HG02870 (cell line): ENCODE measurements around the gene ZBTB12.
"Not testable (repeated sequence)": the region's sequence is repeated elsewhere in the genome, so short reads cannot be mapped to it uniquely, and the experiment has no call there.

ENCODE experiments used
- ATAC-seq: cut with Tn5 transposase; IDR thresholded peaks from one replicate; pipeline ENCODE4 v1.9.1; 2021; ENCODE audit warnings: mild to moderate bottlenecking, moderate library complexity; ENCODE audit not compliant: unreplicated experiment

The ZBTB12 gene

DNA sequence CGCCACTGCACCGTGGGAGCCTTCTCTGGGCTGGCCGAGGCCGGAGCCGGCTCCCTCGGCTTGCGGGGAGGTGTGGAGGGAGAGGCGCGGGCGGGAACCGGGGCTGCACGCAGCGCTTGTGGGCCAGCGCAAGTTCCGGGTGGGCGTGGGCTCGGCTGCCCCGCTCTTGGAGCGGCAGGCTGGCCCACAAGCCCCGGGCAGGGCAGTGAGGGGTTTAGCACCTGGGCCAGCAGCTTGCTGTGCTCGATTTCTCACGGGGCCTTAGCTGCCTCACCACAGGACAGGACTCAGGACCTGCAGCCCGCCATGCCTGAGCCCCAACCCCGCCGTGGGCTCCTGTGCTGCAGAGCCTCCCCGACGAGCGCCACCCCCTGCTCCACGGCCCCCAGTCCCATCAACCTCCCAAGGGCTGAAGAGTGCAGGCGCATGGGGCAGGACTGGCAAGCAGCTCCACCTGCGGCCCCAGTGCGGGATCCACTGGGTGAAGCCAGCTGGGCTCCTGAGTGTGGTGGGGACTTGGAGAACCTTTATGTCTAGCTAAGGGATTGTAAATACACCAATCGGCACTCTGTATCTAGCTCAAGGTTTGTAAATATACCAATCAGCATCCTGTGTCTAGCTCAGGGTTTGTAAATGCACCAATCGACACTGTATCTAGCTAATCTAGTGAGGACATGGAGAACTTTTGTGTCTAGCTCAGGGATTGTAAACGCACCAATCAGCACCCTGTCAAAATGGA is 49.7 kb downstream of the ZBTB12 start:
- not testable (repeated sequence) for ATAC-seq

- ATAC-seq: no peak
These were observed 50.4 kb downstream of the ZBTB12 start for GRCh38 chr6:31851485-31851832.

DNA sequence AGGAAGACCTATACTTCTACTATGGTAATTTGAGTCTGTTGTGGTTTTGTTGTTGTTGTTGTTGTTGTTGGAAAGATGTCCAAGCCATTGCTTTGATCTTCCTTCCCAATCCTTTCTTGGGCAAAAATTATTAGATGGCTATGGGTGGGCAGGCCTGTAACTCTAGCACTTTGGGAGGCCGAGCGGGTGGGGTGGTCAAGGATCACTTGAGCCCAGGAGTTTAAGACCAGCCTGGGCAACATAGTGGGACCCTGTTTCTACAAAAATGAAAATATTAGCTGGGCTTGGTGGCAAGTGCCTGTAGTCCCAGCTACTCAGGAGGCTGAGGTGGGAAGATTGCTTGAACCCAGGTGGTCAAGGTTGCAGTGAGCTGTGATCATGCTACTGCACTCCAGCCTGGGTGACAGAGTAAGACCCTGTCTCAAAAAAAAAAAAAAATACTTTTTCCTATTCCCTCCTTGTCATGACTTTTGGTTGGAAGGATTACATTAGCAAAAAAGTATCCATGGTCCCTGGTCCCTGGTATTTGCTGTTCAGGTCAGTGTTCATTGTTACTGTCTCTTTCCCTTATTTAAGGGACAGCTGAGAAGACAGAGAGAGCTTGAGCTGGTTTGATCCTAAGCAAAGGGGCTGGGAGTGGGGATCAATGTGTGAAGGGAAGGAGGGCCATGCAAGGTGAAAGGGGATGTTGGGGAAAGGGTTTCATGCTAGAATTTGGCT is 51.0 kb downstream of the ZBTB12 start:
- no peak for ATAC-seq
